Hepatocyte (in vitro differentiated cells): ENCODE data around the gene HOTAIR.

Experiments used
- EZH2 ChIP-seq: fragments of 200-600 bp; sonication (generic); IDR thresholded peaks from 2 replicates; pipeline ENCODE4 v1.6.1; 2016; ENCODE audit warnings: antibody characterized with exemption, mild to moderate bottlenecking, borderline replicate concordance
- TF ChIP-seq, protein P1 (sequence below): fragments of 200-600 bp; sonication (generic); IDR thresholded peaks from 2 replicates; pipeline ENCODE4 v1.5.1; 2016; ENCODE audit warnings: antibody characterized with exemption, mild to moderate bottlenecking; ENCODE audit not compliant: poor library complexity

GRCh38 chr12:53956914-53957536 is 17.7 kb downstream of the HOTAIR start:
- TF ChIP-seq, protein P1, sequence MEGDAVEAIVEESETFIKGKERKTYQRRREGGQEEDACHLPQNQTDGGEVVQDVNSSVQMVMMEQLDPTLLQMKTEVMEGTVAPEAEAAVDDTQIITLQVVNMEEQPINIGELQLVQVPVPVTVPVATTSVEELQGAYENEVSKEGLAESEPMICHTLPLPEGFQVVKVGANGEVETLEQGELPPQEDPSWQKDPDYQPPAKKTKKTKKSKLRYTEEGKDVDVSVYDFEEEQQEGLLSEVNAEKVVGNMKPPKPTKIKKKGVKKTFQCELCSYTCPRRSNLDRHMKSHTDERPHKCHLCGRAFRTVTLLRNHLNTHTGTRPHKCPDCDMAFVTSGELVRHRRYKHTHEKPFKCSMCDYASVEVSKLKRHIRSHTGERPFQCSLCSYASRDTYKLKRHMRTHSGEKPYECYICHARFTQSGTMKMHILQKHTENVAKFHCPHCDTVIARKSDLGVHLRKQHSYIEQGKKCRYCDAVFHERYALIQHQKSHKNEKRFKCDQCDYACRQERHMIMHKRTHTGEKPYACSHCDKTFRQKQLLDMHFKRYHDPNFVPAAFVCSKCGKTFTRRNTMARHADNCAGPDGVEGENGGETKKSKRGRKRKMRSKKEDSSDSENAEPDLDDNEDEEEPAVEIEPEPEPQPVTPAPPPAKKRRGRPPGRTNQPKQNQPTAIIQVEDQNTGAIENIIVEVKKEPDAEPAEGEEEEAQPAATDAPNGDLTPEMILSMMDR = no peak
- no peak for TF ChIP-seq EZH2
